GM12891 (cell line): ENCODE measurements around the gene CMIP.

Experiments used
- DNase-seq: peaks from one replicate; pipeline ENCODE4 v3.0.0; 2011; ENCODE audit warnings: low spot score; ENCODE audit not compliant: insufficient read length
- FAIRE-seq: peaks from 2 replicates; lab custom pipeline; 2011; peaks lifted over from hg19 to GRCh38; lab: Jason Lieb, UNC
- PAX5 ChIP-seq: IDR thresholded peaks from 2 replicates; pipeline ENCODE4 v1.6.1; 2011; ENCODE audit warnings: low read length, moderate library complexity, mild to moderate bottlenecking; ENCODE audit not compliant: insufficient read depth, severe bottlenecking
- POLR2A ChIP-seq: IDR thresholded peaks from 2 replicates; pipeline ENCODE4 v1.6.1; 2011; ENCODE audit warnings: low read depth, low read length, control low read depth
- POLR2AphosphoS5 ChIP-seq: IDR thresholded peaks from 2 replicates; pipeline ENCODE4 v1.6.1; 2011; ENCODE audit warnings: low read depth, low read length, control low read depth
- POU2F2 ChIP-seq: IDR thresholded peaks from 2 replicates; pipeline ENCODE4 v1.6.1; 2011; ENCODE audit warnings: low read depth, mild to moderate bottlenecking, control low read depth, low read length, moderate library complexity
- SPI1 ChIP-seq: IDR thresholded peaks from 2 replicates; pipeline ENCODE4 v1.6.1; 2011; ENCODE audit warnings: low read depth, low read length, control low read depth
- TAF1 ChIP-seq: IDR thresholded peaks from 2 replicates; pipeline ENCODE4 v1.6.1; 2011; ENCODE audit warnings: low read depth, low read length, control low read depth

CMIP gene

GRCh38 chr16:81497690-81498089 lies 53.1 kb downstream of the CMIP start:
- no peak for FAIRE-seq
- TF ChIP-seq SPI1, result 0 out of 2 replicates have a peak, but pooled peaks have one; percentile 3
- no peak for TF ChIP-seq POLR2A
- no peak for TF ChIP-seq POLR2AphosphoS5
- no peak for DNase-seq

- FAIRE-seq (no peak), DNase-seq (no peak)
- no peak for TF ChIP-seq SPI1
- TF ChIP-seq POU2F2, result no peak
- TF ChIP-seq POLR2AphosphoS5, result no peak
- no peak for TF ChIP-seq TAF1
- no peak for TF ChIP-seq POLR2A
- TF ChIP-seq PAX5, result no peak
Observed at GRCh38 chr16:81498351-81498750, 53.7 kb downstream of the CMIP start.

- no peak for DNase-seq
- no peak for FAIRE-seq
- TF ChIP-seq POLR2AphosphoS5, result no peak
- no peak for TF ChIP-seq TAF1
- no peak for TF ChIP-seq POU2F2
- TF ChIP-seq PAX5, result no peak
- TF ChIP-seq POLR2A, result no peak
- no peak for TF ChIP-seq SPI1
Observed at GRCh38 chr16:81499576-81500380, 55.2 kb downstream of the CMIP start.

- no peak for DNase-seq
- FAIRE-seq, result no peak
- TF ChIP-seq TAF1 (no peak), SPI1 (no peak), POLR2A (no peak)
Observed at GRCh38 chr16:81500833-81501521, 56.4 kb downstream of the CMIP start.

- DNase-seq, result no peak
- no peak for FAIRE-seq
- TF ChIP-seq TAF1 (no peak), PAX5 (no peak), POU2F2 (no peak), SPI1 (no peak), POLR2A (no peak), POLR2AphosphoS5 (no peak)
Observed at GRCh38 chr16:81502396-81503070, 57.9 kb downstream of the CMIP start.

GRCh38 chr16:81505011-81505661 lies 60.5 kb downstream of the CMIP start:
- DNase-seq (peak; percentile 54), FAIRE-seq (peak; percentile 86)
- TF ChIP-seq POLR2A (peak; percentile 51; the same call in 1 of the 2 replicates), SPI1 (peak; percentile 82), POLR2AphosphoS5 (no peak; the same call in 1 of the 2 replicates), TAF1 (0 out of 2 replicates have a peak, but pooled peaks have one; percentile 21), PAX5 (no peak), POU2F2 (no peak)

- FAIRE-seq, result no peak
- TF ChIP-seq TAF1, result no peak
- no peak for TF ChIP-seq SPI1
- TF ChIP-seq POLR2A, result no peak
- no peak for TF ChIP-seq POU2F2
- TF ChIP-seq POLR2AphosphoS5, result no peak
- TF ChIP-seq PAX5, result no peak
- DNase-seq, result no peak
Observed at GRCh38 chr16:81509404-81509803, 64.8 kb downstream of the CMIP start.

- no peak for FAIRE-seq
- TF ChIP-seq SPI1, result no peak
- no peak for TF ChIP-seq POLR2A
- no peak for TF ChIP-seq PAX5
- TF ChIP-seq TAF1, result no peak
- no peak for TF ChIP-seq POU2F2
- no peak for TF ChIP-seq POLR2AphosphoS5
- no peak for DNase-seq
Observed at GRCh38 chr16:81510016-81510415, 65.4 kb downstream of the CMIP start.

GRCh38 chr16:81511371-81511770 lies 66.8 kb downstream of the CMIP start:
- TF ChIP-seq SPI1 (no peak), TAF1 (no peak), PAX5 (no peak), POLR2AphosphoS5 (no peak), POLR2A (no peak), POU2F2 (no peak)
- DNase-seq (no peak), FAIRE-seq (no peak)
